Activated T-helper 1 cell treated with anti-CD3 and anti-CD28 coated beads, Interleukin-2, amount 50 U/mL, for 16 hours (primary cell): ENCODE results near the gene TIMM22.

Experiments used
- DNase-seq, 2 donors: peaks; one replicate each; pipeline ENCODE4 v3.0.0-alpha.2; 2020; ENCODE audit warnings: low read depth in 1 of 2, low spot score in 1 of 2

TIMM22 gene

DNA sequence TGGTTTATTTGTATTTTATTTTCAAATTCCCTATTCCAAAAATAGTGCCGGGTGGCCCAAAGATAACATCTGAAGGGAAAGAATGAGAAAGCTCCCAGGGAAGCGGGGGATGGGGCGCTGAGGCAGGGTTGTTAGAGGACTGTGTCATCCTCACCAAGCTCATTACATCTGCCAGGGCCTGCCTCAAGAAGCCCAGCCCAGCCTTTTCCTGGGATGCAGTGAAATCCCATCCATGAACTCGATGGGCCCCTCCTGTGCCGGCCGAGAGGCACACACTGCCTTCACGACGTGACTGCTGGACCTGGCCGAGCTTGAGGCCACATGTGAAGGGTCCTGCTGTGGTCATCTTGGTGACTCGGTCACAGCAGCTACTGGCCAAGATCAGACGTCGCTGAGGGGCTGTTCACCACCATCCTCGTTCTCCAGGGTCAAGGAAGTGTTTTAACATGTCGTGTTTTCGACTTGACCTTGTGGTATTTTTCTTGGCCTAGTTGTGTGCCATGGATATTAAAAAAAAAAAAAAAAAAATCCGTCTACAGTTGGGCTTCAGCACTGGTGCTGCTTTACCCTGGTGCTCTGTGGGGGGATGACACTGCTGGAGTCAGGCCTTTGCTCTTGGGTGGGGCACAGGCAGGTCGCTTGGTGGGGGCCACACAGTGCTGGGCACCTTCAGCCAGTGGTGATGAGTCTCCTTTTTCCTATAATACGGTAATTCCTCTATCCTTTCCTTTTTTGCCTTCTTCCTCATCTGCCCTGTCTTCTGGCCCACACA lies 4.9 kb downstream of the TIMM22 start:
- DNase-seq = no peak

DNA sequence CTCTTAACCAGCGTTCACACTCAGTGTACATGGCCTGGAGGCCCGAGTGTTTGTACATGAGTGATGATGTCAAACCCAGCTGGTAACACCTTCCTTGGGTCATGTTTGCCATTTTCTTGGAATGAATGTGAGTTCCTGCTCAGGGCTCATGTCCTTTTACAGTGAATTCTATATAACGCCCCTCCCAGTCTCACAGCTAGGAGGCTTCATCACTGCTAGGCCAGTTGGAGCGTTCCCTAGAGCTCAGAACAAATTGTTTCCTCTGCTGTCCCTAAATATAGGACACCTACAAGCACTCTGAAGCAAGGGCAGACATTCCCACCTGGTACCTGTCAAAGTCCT lies 5.5 kb downstream of the TIMM22 start:
- DNase-seq = no peak

DNA sequence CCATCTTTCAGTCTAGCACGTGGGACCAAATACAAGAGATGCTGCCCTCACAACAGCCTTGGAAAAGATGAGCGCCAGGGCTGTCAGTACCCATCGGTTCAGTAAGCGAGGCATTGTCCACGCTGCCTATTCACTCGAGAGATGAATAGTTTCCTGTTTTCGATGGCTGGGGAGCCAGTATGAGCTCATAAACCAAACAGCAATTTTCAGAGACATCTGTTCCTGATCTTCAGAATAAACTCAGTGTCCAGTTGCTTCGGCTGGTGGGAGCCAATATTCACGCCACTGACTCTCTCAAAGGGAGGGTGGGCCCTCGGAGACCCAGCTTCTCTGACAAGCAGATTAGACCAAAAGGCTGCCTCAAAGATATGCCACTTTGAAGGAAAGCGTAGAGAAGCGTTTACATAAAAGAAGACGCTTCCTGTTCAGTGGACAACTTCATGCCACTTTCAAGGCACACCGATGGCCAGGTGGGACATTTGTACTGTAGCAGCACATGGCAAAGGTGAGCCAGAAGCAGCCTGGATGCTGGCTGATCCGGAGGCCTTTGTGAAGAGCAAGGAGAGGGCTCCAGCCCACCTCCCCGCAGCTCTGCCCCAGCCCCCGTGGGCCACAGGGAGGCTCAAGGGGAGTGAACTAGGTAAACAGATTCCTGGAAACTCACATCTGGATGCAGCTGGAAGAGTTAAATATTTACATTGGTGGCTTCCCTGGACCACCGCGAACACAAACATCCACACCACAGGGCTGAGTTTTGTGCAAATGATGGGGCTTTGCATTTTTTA lies 6.0 kb downstream of the TIMM22 start:
- DNase-seq = no peak

DNA sequence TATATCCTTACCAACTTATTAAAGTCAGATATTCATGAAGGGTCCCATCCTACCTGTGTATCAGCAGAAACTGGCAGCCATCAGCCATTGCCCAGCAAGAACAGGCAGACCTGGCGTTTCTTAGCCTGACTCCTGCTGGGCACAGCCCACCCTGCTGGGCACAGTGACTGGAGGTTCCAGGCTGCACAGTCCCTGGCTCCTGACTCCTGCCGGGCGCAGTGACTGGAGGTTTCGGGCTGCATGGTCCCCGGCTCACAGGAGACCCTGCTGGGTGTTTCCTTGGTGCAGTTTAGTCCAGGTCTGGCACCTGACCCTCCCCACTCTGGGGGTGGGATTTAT lies 6.7 kb downstream of the TIMM22 start:
- no peak for DNase-seq

DNA sequence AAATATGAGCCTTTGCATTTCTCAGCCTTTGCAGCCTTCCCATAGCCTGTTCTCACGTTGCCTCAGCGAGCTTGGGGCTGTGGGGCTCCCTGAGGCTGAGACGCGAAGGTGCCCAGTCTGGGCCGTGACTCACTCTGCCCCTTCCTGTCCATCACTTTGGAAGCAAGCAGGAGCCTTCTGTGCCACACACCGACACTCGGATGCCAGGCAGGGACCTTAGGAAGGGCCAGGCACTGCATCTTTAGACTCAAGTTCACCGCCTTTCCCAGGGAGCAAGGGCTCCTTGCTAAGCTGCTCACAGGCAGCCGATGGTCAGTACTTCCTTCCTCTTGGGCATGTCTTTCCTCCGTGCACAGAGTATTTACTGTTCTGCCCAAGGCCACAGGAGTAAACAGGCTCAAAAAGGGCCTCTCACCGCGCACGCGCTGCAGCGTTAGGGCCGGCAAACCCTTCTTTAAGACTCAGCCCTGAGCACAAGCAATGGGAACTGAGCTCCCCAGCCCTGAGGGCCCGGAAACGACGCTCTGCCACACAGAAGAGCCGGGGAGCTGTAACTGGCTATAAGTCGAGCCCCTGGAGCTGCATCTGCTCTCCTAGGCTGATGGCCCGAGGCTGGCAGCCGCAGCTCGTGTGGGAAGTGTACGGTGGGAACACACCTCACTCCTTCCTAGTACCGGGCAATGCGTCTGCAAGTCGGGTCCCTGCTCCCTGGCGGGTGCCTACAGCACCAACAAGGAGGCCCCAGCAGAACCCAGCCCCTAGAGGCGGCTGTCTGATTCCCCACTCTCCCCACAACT lies 7.2 kb downstream of the TIMM22 start:
- no peak for DNase-seq

DNA sequence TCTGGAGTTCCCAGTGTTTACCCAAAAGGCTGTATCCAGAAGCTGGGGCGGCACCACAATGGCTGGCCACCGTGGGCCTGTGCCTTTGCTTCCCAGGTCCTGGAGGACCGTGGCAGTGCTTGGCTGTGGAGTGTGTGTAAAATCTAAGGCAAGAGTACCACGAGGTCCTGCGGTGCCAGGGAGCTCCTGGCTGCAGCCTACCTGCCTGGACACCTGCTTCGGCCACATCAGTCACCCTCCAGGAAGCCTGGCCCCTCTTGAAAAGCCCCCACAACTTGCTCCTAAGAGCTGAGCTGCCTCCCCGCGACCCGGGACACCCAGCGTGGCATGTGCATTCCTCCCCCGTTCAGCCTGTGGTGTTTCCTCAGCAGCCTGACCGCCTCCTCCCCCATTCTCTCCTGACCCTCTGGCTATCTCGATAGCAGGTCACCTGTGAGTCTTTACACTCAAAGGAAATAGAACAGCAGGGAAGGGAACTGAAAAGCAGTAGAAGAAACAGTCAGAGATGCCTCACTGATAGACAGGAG lies 7.9 kb downstream of the TIMM22 start:
- no peak for DNase-seq

DNA sequence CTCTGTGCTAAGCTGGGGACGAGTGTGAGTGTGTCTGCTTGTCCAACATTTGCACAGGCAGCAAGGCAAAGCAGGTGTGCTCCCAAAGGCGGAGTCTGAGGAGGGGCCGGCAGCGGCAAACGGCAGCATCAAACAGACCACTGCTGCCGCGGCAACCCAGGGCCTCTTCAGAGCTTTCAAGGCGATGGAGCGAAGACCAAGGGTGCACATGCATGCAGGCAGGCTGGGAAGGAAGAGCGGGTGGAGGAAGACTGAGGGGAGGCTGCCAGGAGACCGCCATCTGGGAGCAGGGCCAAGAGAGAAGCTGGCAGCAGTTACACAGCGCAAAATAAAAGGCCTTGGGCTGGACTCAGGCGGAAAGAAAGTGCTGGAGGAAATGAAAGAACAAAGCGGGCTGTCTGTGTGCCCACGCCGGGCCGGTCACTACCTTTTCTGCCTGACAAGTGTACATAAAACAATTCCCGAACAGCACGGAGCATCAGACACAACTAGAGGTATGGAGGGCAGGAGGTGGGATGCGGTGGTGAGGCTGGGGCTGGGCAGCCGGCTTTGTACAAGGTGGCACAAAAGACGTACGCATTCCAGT lies 8.5 kb downstream of the TIMM22 start:
- no peak for DNase-seq

DNA sequence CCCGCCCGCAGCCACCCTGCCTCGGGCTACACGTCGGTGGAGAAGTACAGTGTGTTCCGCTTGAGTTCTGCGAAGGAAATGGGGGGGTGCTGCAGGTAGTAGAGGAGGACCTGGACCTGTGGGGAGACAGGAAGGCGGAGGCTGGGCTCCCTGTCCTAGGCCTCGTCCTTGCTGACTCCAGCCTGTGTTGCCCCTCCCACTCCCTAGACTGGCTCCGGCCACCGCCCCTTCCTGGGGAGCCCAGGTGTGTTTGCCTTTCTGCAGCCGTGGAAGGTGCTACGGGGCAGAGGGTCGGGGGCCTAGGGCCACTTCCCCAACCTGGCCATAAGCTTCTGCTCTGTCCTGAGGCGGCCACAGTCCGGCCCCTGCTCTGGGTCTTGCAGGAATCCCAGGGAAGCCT lies 9.1 kb downstream of the TIMM22 start:
- no peak for DNase-seq

DNA sequence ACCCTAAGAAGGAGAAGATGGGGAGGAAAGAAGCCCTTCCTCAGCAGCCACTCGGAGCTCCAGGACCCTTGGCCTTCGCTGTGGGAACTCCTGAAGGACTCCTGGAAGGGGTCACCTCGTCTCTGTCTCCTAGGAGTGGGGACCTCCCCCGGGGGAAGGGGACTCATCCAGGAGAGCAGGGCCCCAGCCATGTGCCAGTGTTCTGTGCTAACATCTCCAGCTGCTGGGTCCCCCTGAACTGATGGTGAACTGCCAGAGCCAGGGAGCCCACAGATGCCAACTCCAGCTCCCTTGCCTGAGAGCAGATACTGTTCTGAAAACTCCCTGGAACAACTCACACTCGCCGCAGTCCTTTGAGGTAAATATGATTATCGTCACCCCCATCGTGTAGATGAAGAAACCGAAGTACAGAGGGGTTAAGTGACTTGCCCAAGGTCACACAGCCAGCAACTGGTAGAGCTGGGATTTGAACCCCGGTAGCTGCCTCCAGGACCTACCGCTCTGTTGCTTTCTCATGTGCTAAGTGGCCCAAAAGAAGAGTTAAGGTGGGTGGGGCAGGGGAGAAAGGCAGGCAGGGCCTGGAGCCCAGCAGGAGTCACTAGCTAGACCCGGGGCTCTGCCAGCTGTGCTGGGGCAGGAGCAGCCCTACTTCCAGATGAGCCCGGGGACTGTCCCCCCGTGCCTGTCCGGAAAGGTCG lies 10.5 kb downstream of the TIMM22 start:
- DNase-seq = no peak

DNA sequence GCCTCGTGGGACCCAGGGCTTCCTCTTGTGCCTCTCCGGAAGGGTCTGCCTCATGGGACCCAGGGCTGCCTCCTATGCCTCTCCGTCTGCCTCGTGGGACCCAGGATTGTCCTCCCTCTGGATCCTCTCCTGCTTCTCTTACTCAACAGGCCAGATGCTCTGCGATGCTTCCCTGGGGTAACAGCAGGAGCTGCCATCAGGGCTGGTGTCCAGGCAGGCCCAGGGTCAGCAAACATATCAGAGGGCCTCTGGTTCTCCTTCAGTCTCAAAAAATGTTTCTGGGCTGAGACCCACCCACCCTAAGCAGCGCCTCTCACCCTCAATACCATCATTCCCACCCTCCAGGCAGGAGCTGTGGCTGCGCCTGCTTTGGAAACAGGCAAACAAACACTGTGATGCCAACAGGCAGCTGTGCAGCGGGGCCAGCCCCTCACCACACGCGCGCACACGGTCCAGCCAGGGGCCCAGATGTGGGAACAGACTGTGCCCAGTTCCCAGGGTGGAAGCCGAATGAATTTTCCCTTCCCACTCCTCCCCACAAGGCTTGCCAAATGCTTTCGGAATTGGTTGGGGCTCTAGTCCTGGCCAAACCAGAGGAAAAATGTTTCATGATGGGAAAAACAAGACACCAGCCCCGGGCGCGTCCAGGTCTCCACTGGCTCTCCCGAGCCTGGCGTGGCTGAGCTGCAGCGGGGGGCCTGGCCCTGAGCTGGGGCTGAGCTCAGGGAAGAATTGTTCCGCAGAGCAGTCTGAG lies 11.3 kb downstream of the TIMM22 start:
- DNase-seq = no peak

DNA sequence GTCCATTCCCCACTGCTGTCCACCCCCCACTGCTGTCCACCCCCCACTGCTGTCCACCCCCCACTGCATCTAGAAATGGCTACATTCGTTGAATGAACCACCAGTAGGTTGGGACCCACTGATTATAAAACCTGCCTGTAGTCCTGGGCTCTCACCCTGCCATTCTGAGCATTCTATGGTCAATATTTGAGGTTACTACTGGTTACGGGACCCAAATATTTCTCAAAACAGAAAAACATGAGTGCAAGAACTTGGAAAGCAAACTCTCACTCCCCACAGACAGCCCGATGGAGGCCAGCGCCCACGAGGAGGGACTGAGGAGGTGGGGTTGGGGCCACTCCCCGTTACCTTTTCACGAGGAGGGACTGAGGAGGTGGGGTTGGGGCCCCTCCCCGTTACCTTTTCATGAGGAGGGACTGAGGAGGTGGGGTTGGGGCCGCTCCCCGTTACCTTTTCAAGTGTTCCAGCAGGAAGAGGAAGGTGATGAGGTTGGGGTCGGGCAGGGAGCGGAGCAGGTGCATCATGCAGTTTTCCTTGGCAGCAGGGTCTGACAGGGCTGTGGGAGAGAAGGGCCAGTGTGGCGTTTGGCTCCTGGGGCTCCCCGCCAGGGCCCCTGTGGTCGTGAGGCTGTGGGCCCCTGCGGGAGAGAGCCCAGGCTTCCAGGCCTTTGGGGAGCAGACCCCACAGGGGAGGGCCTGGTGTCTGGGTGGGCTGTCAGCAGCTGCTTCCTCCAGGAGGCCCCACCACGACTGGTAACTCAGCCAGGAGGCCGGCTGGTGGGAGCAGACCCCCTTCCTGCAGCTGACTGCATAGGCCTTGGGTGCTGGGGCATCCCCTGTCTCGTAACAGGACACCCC lies 12.5 kb downstream of the TIMM22 start:
- no peak for DNase-seq

DNA sequence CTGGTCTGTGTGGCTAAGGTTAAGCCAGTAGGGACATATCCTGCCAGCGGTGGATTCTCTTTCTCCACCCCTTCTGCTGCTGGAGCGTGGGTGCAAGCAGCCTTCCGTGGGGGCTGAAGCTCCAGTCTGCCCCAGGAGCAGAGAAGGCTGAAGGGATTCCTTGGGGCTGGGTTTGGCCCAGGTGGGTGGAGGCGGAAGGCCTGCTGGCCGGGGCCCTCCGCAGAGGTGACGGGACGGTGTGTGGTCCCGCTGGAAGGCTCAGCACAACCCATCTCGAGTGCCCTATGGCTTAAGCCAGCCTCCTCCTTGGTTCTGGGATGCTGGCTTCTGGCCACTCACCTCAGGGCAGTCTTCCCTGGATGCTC lies 13.1 kb downstream of the TIMM22 start:
- DNase-seq = no peak

DNA sequence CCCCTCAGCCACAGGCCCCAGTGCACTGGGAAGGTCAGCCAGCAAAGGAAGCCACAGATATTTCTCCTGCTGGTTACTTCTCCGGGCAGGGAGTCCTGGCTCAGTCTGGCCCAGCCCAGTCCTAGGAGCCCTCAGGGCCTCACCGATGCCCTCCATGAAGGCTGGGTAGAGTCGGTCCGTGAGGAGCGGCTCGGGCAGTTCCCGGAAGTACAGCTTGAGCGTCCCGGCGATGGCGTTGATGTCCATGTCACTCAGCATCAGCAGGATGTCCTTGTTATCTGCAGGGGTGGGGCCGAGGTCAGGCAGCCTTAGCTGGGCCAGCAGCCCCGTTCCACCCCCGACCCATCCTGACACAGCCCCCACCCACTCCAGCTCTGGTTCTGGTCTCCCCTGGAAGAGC lies 13.7 kb downstream of the TIMM22 start:
- no peak for DNase-seq

DNA sequence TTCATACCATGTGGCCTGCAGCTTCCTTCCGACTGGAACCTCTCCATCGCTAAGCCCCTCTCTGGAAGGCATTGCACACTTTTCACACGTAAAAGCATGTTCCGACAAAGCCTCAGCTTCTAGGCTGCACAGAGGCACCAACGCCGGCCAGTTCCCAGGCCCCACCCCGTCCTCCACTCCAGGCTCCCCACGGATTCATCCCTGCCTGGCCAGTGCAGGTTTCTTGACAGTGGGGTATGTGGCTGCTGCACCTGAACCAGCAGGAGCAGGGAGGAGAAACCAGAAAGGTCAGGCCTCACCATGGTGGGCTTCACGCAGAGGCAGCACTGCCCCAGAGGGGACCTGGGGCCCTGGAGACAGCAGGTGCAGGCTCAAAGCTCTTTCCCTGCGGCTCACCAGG lies 14.2 kb downstream of the TIMM22 start:
- no peak for DNase-seq

DNA sequence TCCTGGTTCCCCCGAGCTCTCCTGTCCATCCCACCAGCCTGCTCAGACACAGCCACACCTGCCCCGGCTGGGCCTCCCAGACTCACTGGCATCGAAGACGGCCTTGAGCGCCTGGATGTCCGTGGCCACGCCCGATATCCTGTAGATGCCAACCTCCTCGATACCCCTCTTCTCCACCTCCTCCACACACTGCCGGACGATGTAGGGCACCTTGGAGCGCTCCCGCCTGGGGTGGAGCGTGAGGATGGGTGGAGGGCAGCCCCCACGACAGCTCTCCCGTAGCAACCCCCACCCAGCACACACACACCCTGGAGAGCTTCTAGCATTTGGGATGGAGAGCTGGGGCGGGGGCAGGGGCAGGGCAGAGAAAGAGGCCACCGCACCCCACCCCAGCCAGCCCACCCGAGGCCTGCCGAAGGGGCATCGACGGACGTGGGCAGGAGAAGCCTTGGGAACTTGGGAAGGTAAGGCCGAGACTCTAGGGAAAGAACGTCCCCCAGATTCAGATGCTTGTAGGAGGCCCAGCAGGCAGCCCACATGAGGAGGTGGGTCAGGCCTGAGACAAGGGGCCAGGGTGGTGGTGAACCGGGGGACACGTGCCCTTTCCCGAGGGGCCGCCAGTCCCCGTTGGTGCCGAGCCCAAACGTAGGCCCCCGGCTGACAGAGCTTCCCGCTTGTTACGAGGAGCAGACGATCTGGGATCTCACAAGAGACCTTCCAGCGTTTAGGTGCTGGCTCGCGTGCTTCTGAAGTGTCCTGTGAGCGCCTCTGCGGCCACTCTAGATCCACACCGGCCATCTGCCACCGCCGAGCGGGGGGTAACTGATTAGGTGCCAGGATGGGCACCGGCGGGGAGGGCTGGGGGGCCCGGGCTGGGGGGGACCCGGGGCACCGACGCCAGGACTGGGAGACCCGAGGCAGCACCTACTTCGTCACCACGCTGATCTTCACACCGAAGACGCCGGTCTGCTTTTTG lies 15.1 kb downstream of the TIMM22 start:
- no peak for DNase-seq

DNA sequence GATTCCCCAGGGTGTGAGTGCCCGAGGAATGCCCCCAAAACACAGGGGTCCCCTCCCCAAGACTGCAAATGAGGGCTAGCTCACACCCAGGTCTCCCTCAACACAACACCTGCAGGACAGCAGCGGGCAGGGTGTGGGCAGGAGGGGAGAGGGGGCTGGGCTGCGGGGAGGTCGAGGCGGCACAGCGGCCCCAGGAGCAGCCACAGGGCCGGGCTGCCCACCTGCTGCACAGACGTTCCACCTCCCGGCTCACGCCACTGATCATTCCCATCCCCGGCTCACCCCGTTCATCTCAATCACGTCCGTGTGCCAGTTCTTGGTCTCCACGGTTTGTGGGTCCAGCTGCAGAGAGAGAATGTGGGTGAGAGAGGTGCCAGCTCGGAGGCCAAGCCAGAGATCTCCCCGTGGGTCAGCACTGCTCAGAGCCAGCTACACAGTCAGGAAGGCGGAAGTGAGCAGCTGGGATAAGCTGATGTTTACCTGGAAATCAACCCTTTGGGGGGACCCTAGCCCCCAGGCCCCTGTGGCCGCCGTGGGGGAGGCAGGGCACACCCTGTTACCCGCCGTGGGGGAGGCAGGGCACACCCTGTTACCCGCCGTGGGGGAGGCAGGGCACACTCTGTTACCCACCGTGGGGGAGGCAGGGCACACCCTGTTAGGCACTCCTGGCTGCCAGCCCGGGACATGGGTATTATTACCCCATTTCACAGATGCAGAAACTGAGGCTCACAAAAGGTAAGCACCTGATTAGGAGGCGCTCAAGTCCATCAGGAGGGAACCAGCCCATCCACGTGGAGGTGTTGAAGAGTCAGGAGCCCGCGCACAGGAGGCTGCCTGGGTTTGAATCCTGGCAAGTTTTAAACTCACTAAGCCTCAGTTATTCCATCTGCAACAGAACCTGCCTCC lies 16.1 kb downstream of the TIMM22 start:
- DNase-seq = no peak

DNA sequence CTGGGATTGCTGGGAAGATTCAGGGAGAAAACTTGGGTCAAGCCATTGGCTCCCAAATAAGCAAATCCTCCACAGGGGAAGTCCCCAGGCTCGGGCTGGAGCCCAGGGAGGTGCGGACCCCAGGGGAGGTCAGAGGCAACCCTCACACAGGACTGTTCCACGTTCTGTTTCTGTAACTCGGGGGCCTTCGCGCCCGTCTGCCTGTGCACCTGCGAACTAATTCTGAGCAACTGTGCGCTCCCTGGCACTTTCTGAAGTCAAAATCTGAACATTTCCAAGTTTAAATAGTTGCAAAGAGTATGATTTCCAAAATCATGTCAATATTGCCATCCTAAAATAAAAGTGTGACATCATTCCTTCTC lies 16.8 kb downstream of the TIMM22 start:
- no peak for DNase-seq
